ENCODE results near the gene RTN4RL2.
"Not testable (repeated sequence)": the region's sequence is repeated elsewhere in the genome, so short reads cannot be mapped to it uniquely, and the experiment has no call there.

The RTN4RL2 gene

DNA sequence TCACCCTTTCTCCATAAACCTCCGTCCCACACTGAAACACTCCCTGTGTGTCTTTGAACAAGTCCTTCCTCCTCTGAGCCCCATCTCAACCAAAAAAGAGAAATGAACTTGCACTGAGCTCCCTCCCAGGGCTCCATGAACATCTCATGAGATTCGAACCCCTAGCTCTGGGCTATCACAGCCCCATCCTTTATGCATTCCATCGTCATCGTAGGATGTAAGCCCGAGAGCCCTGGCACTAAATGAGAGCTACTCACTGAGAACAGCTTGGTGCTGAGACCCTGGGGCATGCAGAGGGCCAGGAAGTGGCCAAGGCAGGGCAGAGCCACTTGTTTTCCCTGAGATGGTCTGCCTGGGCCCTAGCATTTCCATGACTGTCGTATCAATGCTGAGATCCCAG, 20.5 kb upstream of the RTN4RL2 start:
- no peaks in the 10 kb centered on the region for H3K4me1 ChIP-seq (ENCODE audit: insufficient read depth, low read length, severe bottlenecking)
- H3K79me2 ChIP-seq (ENCODE audit: insufficient read depth, low read length): no peaks in the 10 kb centered on the region
- TF ChIP-seq, protein P1, sequence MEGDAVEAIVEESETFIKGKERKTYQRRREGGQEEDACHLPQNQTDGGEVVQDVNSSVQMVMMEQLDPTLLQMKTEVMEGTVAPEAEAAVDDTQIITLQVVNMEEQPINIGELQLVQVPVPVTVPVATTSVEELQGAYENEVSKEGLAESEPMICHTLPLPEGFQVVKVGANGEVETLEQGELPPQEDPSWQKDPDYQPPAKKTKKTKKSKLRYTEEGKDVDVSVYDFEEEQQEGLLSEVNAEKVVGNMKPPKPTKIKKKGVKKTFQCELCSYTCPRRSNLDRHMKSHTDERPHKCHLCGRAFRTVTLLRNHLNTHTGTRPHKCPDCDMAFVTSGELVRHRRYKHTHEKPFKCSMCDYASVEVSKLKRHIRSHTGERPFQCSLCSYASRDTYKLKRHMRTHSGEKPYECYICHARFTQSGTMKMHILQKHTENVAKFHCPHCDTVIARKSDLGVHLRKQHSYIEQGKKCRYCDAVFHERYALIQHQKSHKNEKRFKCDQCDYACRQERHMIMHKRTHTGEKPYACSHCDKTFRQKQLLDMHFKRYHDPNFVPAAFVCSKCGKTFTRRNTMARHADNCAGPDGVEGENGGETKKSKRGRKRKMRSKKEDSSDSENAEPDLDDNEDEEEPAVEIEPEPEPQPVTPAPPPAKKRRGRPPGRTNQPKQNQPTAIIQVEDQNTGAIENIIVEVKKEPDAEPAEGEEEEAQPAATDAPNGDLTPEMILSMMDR (IDR thresholded peaks at IDR 0.05; ENCODE audit: low read length): no peak
- TF ChIP-seq EZH2 (IDR thresholded peaks at IDR 0.05; ENCODE audit: borderline replicate concordance, low read length): no peak
- H4K20me1 ChIP-seq (ENCODE audit: insufficient read depth, low read length): no peaks in the 10 kb centered on the region
- H3K9ac ChIP-seq (ENCODE audit: low read length): no peak overlapping the region
- no peak overlapping the region for H2AFZ ChIP-seq (ENCODE audit: low read length)
- no peaks in the 10 kb centered on the region for H3F3A ChIP-seq (ENCODE audit: insufficient read depth, low read length)
- H3K9me3 ChIP-seq (ENCODE audit: low read length): no peaks in the 10 kb centered on the region
- H3K4me3 ChIP-seq (ENCODE audit: low read depth, low read length, poor library complexity, severe bottlenecking): no peak overlapping the region
- H3K9me2 ChIP-seq (ENCODE audit: low read depth, low read length): no peaks in the 10 kb centered on the region
- H3K27ac ChIP-seq (ENCODE audit: low read depth, low read length, poor library complexity, severe bottlenecking): no peak overlapping the region
- H3K4me2 ChIP-seq (ENCODE audit: low read length): no peak overlapping the region
- no peaks in the 10 kb centered on the region; the same call in 1 of the 2 replicates for H3K27me3 ChIP-seq (ENCODE audit: insufficient read depth, low read length)
- no peaks in the 10 kb centered on the region for H3K36me3 ChIP-seq (ENCODE audit: insufficient read depth, low read length)

DNA sequence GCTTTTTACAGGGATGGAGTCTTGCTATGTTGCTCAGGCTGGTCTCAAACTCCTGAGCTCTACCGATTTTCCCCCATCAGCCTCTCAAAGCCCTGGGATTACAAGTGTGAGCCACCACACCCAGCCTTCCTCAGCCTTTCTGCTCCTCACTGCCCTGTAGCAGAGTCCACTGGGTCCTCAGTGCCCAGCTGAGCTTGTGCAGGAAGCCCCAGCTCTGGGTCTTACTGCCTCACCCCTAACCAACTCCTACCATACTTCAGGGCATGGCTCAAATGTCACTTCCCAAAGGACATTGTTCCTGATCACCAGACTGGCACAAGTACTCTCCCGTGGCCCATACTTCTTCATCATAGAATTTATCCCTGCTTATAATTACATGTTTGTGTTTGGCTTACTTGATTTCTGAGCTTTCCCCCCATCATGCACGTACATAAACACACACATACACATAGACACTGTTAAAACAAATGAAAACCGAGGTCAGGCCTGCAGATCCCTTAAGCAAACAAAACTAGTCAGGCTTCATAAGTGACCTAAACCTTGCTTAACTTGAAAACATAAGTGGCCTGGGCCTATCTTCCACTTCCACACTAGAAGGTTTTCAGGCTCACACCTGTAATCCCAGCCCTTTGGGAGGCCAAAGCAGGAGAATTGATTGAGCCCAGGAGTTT, 19.4 kb upstream of the RTN4RL2 start:
- no peak overlapping the region for H3K4me3 ChIP-seq (ENCODE audit: low read depth, low read length, poor library complexity, severe bottlenecking)
- H3K4me1 ChIP-seq (ENCODE audit: insufficient read depth, low read length, severe bottlenecking): no peaks in the 10 kb centered on the region
- H4K20me1 ChIP-seq (ENCODE audit: insufficient read depth, low read length): no peaks in the 10 kb centered on the region
- H3K9ac ChIP-seq (ENCODE audit: low read length): no peak overlapping the region
- H3K27ac ChIP-seq (ENCODE audit: low read depth, low read length, poor library complexity, severe bottlenecking): no peak overlapping the region
- H3K79me2 ChIP-seq (ENCODE audit: insufficient read depth, low read length): no peaks in the 10 kb centered on the region
- H3K27me3 ChIP-seq (ENCODE audit: insufficient read depth, low read length): no peaks in the 10 kb centered on the region
- H2AFZ ChIP-seq (ENCODE audit: low read length): no peak overlapping the region
- no peaks in the 10 kb centered on the region for H3K9me3 ChIP-seq (ENCODE audit: low read length)
- H3F3A ChIP-seq (ENCODE audit: insufficient read depth, low read length): no peaks in the 10 kb centered on the region
- H3K9me2 ChIP-seq (ENCODE audit: low read depth, low read length): no peaks in the 10 kb centered on the region
- no peak for TF ChIP-seq EZH2 (IDR thresholded peaks at IDR 0.05; ENCODE audit: borderline replicate concordance, low read length)
- TF ChIP-seq, protein P1 (IDR thresholded peaks at IDR 0.05; ENCODE audit: low read length): no peak
- no peaks in the 10 kb centered on the region for H3K36me3 ChIP-seq (ENCODE audit: insufficient read depth, low read length)
- H3K4me2 ChIP-seq (ENCODE audit: low read length): no peak overlapping the region

DNA sequence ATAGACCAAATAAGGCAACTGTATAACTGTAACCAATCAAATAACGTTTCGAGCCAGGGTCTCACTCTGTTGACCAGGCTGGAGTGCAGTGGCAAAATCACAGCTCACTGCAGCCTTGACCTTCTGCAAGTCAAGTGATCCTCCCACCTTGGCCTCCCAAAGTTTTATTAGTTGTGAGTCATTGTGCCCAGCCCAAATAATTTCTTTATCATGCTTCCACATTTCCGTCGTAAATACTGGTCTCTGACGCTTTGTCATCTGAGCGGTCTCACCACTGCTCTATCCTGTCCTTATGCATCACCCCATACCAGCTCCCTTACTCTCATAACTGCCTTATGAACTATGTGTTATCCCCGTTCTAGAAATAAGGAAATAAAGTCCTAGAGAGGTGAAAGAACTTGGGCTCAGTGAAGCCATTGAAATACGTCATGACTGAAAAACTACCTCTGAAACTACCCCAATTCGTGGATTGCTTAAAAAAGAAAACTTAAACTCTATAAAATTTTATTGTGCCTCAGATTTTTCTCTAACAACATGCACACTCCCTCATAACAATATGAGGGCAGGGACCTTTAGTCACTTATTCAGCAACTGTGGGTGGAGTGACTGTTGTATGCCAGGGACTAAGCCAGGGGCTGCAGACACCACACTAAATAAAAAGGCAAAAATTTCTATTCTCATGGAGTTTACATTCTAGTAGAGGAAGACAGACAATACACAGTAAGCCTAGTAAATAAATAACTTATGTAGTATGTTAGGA, 15.8 kb upstream of the RTN4RL2 start:
- Histone ChIP-seq H3K9ac (ENCODE audit: low read length) (no peak overlapping the region), H4K20me1 (ENCODE audit: insufficient read depth, low read length) (no peaks in the 10 kb centered on the region), H3K36me3 (ENCODE audit: insufficient read depth, low read length) (no peaks in the 10 kb centered on the region), H3K27ac (ENCODE audit: low read depth, low read length, poor library complexity, severe bottlenecking) (no peak overlapping the region), H3K9me2 (ENCODE audit: low read depth, low read length) (no peaks in the 10 kb centered on the region), H3K9me3 (ENCODE audit: low read length) (no peaks in the 10 kb centered on the region), H2AFZ (ENCODE audit: low read length) (no peak overlapping the region), H3F3A (ENCODE audit: insufficient read depth, low read length) (no peaks in the 10 kb centered on the region), H3K4me2 (ENCODE audit: low read length) (no peak overlapping the region), H3K4me3 (ENCODE audit: low read depth, low read length, poor library complexity, severe bottlenecking) (no peak overlapping the region), H3K27me3 (ENCODE audit: insufficient read depth, low read length) (no peaks in the 10 kb centered on the region), H3K4me1 (ENCODE audit: insufficient read depth, low read length, severe bottlenecking) (no peaks in the 10 kb centered on the region), H3K79me2 (ENCODE audit: insufficient read depth, low read length) (no peaks in the 10 kb centered on the region)
- no peak for TF ChIP-seq EZH2 (IDR thresholded peaks at IDR 0.05; ENCODE audit: borderline replicate concordance, low read length)
- TF ChIP-seq, protein P1 (IDR thresholded peaks at IDR 0.05; ENCODE audit: low read length): no peak

DNA sequence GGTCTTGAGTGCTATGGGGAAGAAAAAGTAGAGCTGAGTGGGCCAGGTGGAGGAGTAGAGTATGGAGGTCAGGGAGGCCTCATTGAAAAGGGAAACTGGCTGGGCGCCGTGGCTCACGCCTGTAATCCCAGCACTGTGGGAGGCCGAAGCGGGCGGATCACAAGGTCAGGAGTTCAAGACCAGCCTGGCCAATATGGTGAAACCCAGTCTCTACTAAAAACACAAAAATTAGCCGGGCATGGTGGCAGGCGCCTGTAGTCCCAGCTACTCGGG, 15.3 kb upstream of the RTN4RL2 start:
- H3K27me3 ChIP-seq (ENCODE audit: insufficient read depth, low read length); H3K27ac ChIP-seq (ENCODE audit: low read depth, low read length, poor library complexity, severe bottlenecking); H3K4me3 ChIP-seq (ENCODE audit: low read depth, low read length, poor library complexity, severe bottlenecking); H3K4me1 ChIP-seq (ENCODE audit: insufficient read depth, low read length, severe bottlenecking); H3K9ac ChIP-seq (ENCODE audit: low read length); H3K79me2 ChIP-seq (ENCODE audit: insufficient read depth, low read length); H2AFZ ChIP-seq (ENCODE audit: low read length); H3F3A ChIP-seq (ENCODE audit: insufficient read depth, low read length); H3K9me3 ChIP-seq (ENCODE audit: low read length); H3K36me3 ChIP-seq (ENCODE audit: insufficient read depth, low read length); H3K9me2 ChIP-seq (ENCODE audit: low read depth, low read length); H4K20me1 ChIP-seq (ENCODE audit: insufficient read depth, low read length); H3K4me2 ChIP-seq (ENCODE audit: low read length): not testable (repeated sequence)
